ENCODE measurements around the gene TECPR2. TPM values are rescaled to one million over a fixed set of nuclear protein-coding genes. Genes with fewer than 3 reads are reported as not detected.

Gene TECPR2
- polyA plus RNA-seq, 2 donors: 3.3 to 3.8 TPM

GRCh38 chr14:102469261-102469660 lies 106.5 kb downstream of the TECPR2 start:
- no peaks in the 10 kb centered on the region for H3K9me3 ChIP-seq (ENCODE audit: control insufficient read depth in 2 of 2, insufficient read depth in 1 of 2, low read depth in 1 of 2, low read length in 1 of 2)
- no peaks in the 10 kb centered on the region for H3K27me3 ChIP-seq (ENCODE audit: control insufficient read depth in 1 of 2, insufficient read depth in 2 of 2, low read length in 2 of 2)
- H3K27ac ChIP-seq (ENCODE audit: low read depth in 2 of 2, low read length in 1 of 2): no peak overlapping the region
- H3K4me3 ChIP-seq (ENCODE audit: low read depth in 1 of 2, low read length in 2 of 2): no peak overlapping the region
- H3K4me1 ChIP-seq (ENCODE audit: control insufficient read depth in 2 of 2, insufficient read depth in 2 of 2, low read length in 1 of 2): peaks cover 0 to 5% of the 10 kb centered on the region in 2 donors
- 79 to 81% methylated on average over 1 of the region's 1 CpG for WGBS, 2 donors
- peaks cover 3 to 6% of the 10 kb centered on the region in 2 donors for H3K36me3 ChIP-seq (ENCODE audit: control insufficient read depth in 2 of 2, insufficient read depth in 2 of 2, low read length in 1 of 2)

DNA sequence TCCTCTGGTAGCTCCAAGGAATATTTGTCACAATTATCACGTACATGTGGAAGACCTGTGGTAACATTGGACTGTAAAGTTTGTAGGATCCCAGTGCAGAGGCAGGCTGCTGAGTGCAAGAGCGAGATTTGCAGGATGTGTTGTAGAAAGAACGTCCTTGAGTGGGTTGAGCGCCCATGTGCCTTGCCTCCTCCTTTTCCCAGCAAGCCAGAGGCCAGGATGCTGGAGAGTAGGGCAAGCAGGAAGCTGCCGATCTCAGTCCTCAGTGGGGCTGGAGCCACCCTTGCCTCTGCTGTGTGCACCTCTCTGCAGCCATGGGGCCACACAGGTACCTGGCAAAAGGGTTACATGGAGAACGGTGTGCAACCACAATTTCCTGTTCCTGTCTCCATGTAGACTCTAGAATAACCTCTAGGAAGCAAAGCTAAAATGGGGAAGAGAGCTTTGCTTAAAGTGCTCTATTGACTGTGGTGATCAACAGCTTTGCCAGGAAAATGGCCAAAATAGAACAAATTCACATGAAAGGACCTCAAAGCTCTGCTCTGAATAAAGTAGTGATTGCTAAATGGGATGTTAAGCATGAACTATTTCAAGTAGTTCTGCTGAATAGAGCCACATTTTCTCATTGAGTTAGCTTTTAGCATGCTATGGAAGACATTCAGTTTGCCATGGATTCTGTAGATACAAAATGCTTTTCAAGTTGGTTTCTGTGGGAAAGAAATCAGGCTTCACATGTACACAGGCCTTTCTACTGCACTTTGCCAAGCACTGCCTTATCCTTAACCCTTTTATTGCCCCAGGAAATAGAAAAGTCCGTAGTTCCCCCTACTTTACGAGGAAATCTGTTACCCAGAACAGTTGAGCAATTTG lies 109.4 kb downstream of the TECPR2 start:
- Histone ChIP-seq H3K4me1 (ENCODE audit: control insufficient read depth in 2 of 2, insufficient read depth in 2 of 2, low read length in 1 of 2) (peaks cover 0 to 3% of the 10 kb centered on the region in 2 donors), H3K36me3 (ENCODE audit: control insufficient read depth in 2 of 2, insufficient read depth in 2 of 2, low read length in 1 of 2) (no peaks in the 10 kb centered on the region), H3K27me3 (ENCODE audit: control insufficient read depth in 1 of 2, insufficient read depth in 2 of 2, low read length in 2 of 2) (no peaks in the 10 kb centered on the region), H3K4me3 (ENCODE audit: low read depth in 1 of 2, low read length in 2 of 2) (no peak overlapping the region), H3K9me3 (ENCODE audit: control insufficient read depth in 2 of 2, insufficient read depth in 1 of 2, low read depth in 1 of 2, low read length in 1 of 2) (no peaks in the 10 kb centered on the region), H3K27ac (ENCODE audit: low read depth in 2 of 2, low read length in 1 of 2) (no peak overlapping the region)
- 76 to 78% methylated on average over 8 of the region's 8 CpGs for WGBS, 2 donors

GRCh38 chr14:102472791-102473150 lies 110.0 kb downstream of the TECPR2 start:
- Histone ChIP-seq H3K36me3 (ENCODE audit: control insufficient read depth in 2 of 2, insufficient read depth in 2 of 2, low read length in 1 of 2) (no peaks in the 10 kb centered on the region), H3K27me3 (ENCODE audit: control insufficient read depth in 1 of 2, insufficient read depth in 2 of 2, low read length in 2 of 2) (no peaks in the 10 kb centered on the region), H3K4me3 (ENCODE audit: low read depth in 1 of 2, low read length in 2 of 2) (no peak overlapping the region), H3K27ac (ENCODE audit: low read depth in 2 of 2, low read length in 1 of 2) (peak overlapping the region in 1 of 2 donors; percentile 14), H3K9me3 (ENCODE audit: control insufficient read depth in 2 of 2, insufficient read depth in 1 of 2, low read depth in 1 of 2, low read length in 1 of 2) (no peaks in the 10 kb centered on the region), H3K4me1 (ENCODE audit: control insufficient read depth in 2 of 2, insufficient read depth in 2 of 2, low read length in 1 of 2) (peaks cover 0 to 3% of the 10 kb centered on the region in 2 donors)
- 59 to 63% methylated on average over 9 of the region's 9 CpGs for WGBS, 2 donors

DNA sequence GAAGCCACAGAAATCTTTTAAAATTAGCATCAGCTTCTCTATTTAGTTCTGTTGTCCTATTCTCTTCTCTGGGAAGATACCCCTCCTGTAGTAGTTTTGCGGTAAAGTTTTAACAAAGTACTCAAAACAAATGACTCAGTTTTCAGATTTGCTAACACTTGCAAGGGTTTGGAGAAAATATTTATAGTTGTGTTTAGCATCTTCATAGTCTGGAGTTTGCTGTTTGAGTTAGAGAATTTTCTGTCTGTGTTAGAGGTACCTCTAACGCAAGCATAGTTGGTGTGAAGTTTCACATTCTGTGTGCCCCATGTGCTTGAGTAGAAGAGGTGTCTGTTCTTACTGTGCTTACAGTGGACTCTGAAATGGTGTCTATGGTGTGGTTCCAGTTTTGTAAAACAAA lies 110.8 kb downstream of the TECPR2 start:
- Histone ChIP-seq H3K4me1 (ENCODE audit: control insufficient read depth in 2 of 2, insufficient read depth in 2 of 2, low read length in 1 of 2) (peaks cover 0 to 3% of the 10 kb centered on the region in 2 donors), H3K27ac (ENCODE audit: low read depth in 2 of 2, low read length in 1 of 2) (no peak overlapping the region)
- 96 to 97% methylated on average over 2 of the region's 2 CpGs for WGBS, 2 donors

GRCh38 chr14:102474934-102475333 lies 112.2 kb downstream of the TECPR2 start:
- H3K36me3 ChIP-seq (ENCODE audit: control insufficient read depth in 2 of 2, insufficient read depth in 2 of 2, low read length in 1 of 2): no peaks in the 10 kb centered on the region
- H3K4me3 ChIP-seq (ENCODE audit: low read depth in 1 of 2, low read length in 2 of 2): no peak overlapping the region
- 73 to 78% methylated on average over 5 of the region's 5 CpGs for WGBS, 2 donors
- peaks cover 0 to 12% of the 10 kb centered on the region in 2 donors for H3K4me1 ChIP-seq (ENCODE audit: control insufficient read depth in 2 of 2, insufficient read depth in 2 of 2, low read length in 1 of 2)
- no peaks in the 10 kb centered on the region for H3K27me3 ChIP-seq (ENCODE audit: control insufficient read depth in 1 of 2, insufficient read depth in 2 of 2, low read length in 2 of 2)
- no peak overlapping the region for H3K27ac ChIP-seq (ENCODE audit: low read depth in 2 of 2, low read length in 1 of 2)
- H3K9me3 ChIP-seq (ENCODE audit: control insufficient read depth in 2 of 2, insufficient read depth in 1 of 2, low read depth in 1 of 2, low read length in 1 of 2): no peaks in the 10 kb centered on the region

More for the DNA sequence above, 110.8 kb downstream of the TECPR2 start:
- Histone ChIP-seq H3K9me3 (ENCODE audit: control insufficient read depth in 2 of 2, insufficient read depth in 1 of 2, low read depth in 1 of 2, low read length in 1 of 2) (no peaks in the 10 kb centered on the region), H3K27me3 (ENCODE audit: control insufficient read depth in 1 of 2, insufficient read depth in 2 of 2, low read length in 2 of 2) (no peaks in the 10 kb centered on the region), H3K36me3 (ENCODE audit: control insufficient read depth in 2 of 2, insufficient read depth in 2 of 2, low read length in 1 of 2) (no peaks in the 10 kb centered on the region), H3K4me3 (ENCODE audit: low read depth in 1 of 2, low read length in 2 of 2) (no peak overlapping the region)

GRCh38 chr14:102479107-102479506 lies 116.4 kb downstream of the TECPR2 start:
- H3K27ac ChIP-seq (ENCODE audit: low read depth in 2 of 2, low read length in 1 of 2): peak overlapping the region in 1 of 2 donors; percentile 25
- WGBS, 2 donors: 97 to 99% methylated on average over 2 of the region's 2 CpGs

GRCh38 chr14:102479777-102480176 lies 117.0 kb downstream of the TECPR2 start:
- H3K27me3 ChIP-seq (ENCODE audit: control insufficient read depth in 1 of 2, insufficient read depth in 2 of 2, low read length in 2 of 2): no peaks in the 10 kb centered on the region
- no peaks in the 10 kb centered on the region for H3K9me3 ChIP-seq (ENCODE audit: control insufficient read depth in 2 of 2, insufficient read depth in 1 of 2, low read depth in 1 of 2, low read length in 1 of 2)
- WGBS, 2 donors: 36 to 52% methylated on average over 7 of the region's 7 CpGs
- peaks cover 0 to 8% of the 10 kb centered on the region in 2 donors for H3K4me1 ChIP-seq (ENCODE audit: control insufficient read depth in 2 of 2, insufficient read depth in 2 of 2, low read length in 1 of 2)
- H3K4me3 ChIP-seq (ENCODE audit: low read depth in 1 of 2, low read length in 2 of 2): no peak overlapping the region
- H3K27ac ChIP-seq (ENCODE audit: low read depth in 2 of 2, low read length in 1 of 2): peak overlapping the region in 1 of 2 donors; percentile 26
- H3K36me3 ChIP-seq (ENCODE audit: control insufficient read depth in 2 of 2, insufficient read depth in 2 of 2, low read length in 1 of 2): no peaks in the 10 kb centered on the region

More at GRCh38 chr14:102479107-102479506, 116.4 kb downstream of the TECPR2 start:
- no peak overlapping the region for H3K4me3 ChIP-seq (ENCODE audit: low read depth in 1 of 2, low read length in 2 of 2)
- no peaks in the 10 kb centered on the region for H3K36me3 ChIP-seq (ENCODE audit: control insufficient read depth in 2 of 2, insufficient read depth in 2 of 2, low read length in 1 of 2)
- no peaks in the 10 kb centered on the region for H3K9me3 ChIP-seq (ENCODE audit: control insufficient read depth in 2 of 2, insufficient read depth in 1 of 2, low read depth in 1 of 2, low read length in 1 of 2)
- H3K27me3 ChIP-seq (ENCODE audit: control insufficient read depth in 1 of 2, insufficient read depth in 2 of 2, low read length in 2 of 2): no peaks in the 10 kb centered on the region
- peaks cover 0 to 8% of the 10 kb centered on the region in 2 donors for H3K4me1 ChIP-seq (ENCODE audit: control insufficient read depth in 2 of 2, insufficient read depth in 2 of 2, low read length in 1 of 2)

DNA sequence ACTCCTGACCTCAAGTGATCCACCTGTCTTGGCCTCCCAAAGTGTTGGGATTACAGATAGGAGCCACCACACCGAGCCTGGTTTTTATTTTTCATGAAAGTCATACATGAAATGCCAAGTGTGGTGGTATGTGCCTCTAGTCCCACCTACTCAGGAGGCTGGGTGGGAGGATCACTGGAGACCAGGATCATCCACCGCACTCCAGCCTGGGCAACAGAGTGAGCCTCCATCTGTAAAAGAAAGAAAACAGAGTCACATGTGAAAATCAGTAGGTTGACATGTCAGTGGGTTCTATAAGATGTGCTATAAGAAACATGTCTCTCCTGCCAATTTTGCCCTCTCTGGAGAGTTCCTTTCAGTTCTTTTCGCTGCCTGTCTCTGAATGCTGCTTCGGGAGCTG lies 118.6 kb downstream of the TECPR2 start:
- Histone ChIP-seq H3K36me3 (ENCODE audit: control insufficient read depth in 2 of 2, insufficient read depth in 2 of 2, low read length in 1 of 2) (no peaks in the 10 kb centered on the region), H3K4me1 (ENCODE audit: control insufficient read depth in 2 of 2, insufficient read depth in 2 of 2, low read length in 1 of 2) (peaks cover 0 to 8% of the 10 kb centered on the region in 2 donors), H3K4me3 (ENCODE audit: low read depth in 1 of 2, low read length in 2 of 2) (no peak overlapping the region), H3K27me3 (ENCODE audit: control insufficient read depth in 1 of 2, insufficient read depth in 2 of 2, low read length in 2 of 2) (no peaks in the 10 kb centered on the region), H3K9me3 (ENCODE audit: control insufficient read depth in 2 of 2, insufficient read depth in 1 of 2, low read depth in 1 of 2, low read length in 1 of 2) (no peaks in the 10 kb centered on the region), H3K27ac (ENCODE audit: low read depth in 2 of 2, low read length in 1 of 2) (peak overlapping the region in 1 of 2 donors; percentile 49)
- WGBS, 2 donors: 95 to 97% methylated on average over 4 of the region's 4 CpGs

DNA sequence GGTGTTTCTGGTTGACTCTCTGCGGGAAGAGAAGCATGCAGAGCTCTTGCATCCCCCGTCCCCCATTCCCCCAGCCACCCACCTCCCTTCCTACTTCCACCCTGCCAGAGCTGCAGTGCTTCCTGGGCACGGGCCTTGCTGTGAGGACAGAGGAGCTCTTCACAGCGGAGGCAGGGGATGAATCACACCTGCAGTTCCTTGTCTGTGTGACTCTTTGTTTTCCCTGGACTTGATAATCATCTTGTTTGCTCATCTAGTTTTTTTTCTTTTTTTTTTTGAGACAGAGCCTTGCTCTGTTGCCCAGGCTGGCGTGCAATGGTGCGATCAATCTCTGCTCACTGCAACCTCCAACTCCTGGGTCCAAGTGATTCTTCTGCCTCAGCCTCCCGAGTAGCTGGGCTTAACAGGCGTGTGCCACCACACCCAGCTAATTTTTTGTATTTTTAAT lies 119.1 kb downstream of the TECPR2 start:
- Histone ChIP-seq H3K27me3 (ENCODE audit: control insufficient read depth in 1 of 2, insufficient read depth in 2 of 2, low read length in 2 of 2) (no peaks in the 10 kb centered on the region), H3K9me3 (ENCODE audit: control insufficient read depth in 2 of 2, insufficient read depth in 1 of 2, low read depth in 1 of 2, low read length in 1 of 2) (no peaks in the 10 kb centered on the region), H3K4me1 (ENCODE audit: control insufficient read depth in 2 of 2, insufficient read depth in 2 of 2, low read length in 1 of 2) (peaks cover under 1 to 8% of the 10 kb centered on the region in 2 donors), H3K4me3 (ENCODE audit: low read depth in 1 of 2, low read length in 2 of 2) (no peak overlapping the region), H3K27ac (ENCODE audit: low read depth in 2 of 2, low read length in 1 of 2) (peak overlapping the region; percentile 26 to 49), H3K36me3 (ENCODE audit: control insufficient read depth in 2 of 2, insufficient read depth in 2 of 2, low read length in 1 of 2) (no peaks in the 10 kb centered on the region)
- 74 to 83% methylated on average over 8 of the region's 8 CpGs for WGBS, 2 donors
